H1 (cell line): ENCODE results near the gene DRAM2. TPM values are rescaled to one million over a fixed set of nuclear protein-coding genes. Genes with fewer than 3 reads are reported as not detected.

Experiments used
- CTCF ChIA-PET: fragments of 300-600 bp; sonication (Branson Sonifier 250); formaldehyde crosslinking; loops from one replicate; lab custom pipeline; 2021; ENCODE audit not compliant: partially characterized antibody; lab: Charles Lee
- POLR2A ChIA-PET: fragments of 300-600 bp; sonication (Branson Sonifier 250); formaldehyde crosslinking; loops from one replicate; lab custom pipeline; 2021; ENCODE audit warnings: inconsistent platforms; ENCODE audit not compliant: partially characterized antibody; lab: Charles Lee
- DNase-seq, 2 experiments: peaks; one replicate each; pipeline versions ENCODE4 v3.0.0 to v3.0.0-alpha.2; 2010 to 2022; ENCODE audit warnings: low spot score in 2 of 2, low read depth in 1 of 2, mixed read lengths in 1 of 2
- FAIRE-seq: peaks from 2 replicates; lab custom pipeline; 2011; peaks lifted over from hg19 to GRCh38; lab: Jason Lieb, UNC
- H2AFZ ChIP-seq: 2 replicates; pipeline ENCODE4 v1.8.1; 2012; ENCODE audit warnings: low read length, inconsistent platforms
- H2AK5ac ChIP-seq: 2 replicates; pipeline ENCODE4 v1.6.1; 2013; ENCODE audit warnings: low read depth, low read length
- H2BK120ac ChIP-seq: replicated peaks from 2 replicates; pipeline ENCODE3; 2013; ENCODE audit warnings: low read depth, low read length, inconsistent platforms
- H2BK12ac ChIP-seq: 2 replicates; pipeline ENCODE4 v1.6.1; 2013; ENCODE audit warnings: low read depth, low read length
- H2BK15ac ChIP-seq: 2 replicates; pipeline ENCODE4 v1.6.1; 2013; ENCODE audit warnings: low read length
- H2BK20ac ChIP-seq: 2 replicates; pipeline ENCODE4 v1.6.1; 2013; ENCODE audit warnings: low read length
- H2BK5ac ChIP-seq: 2 replicates; pipeline ENCODE4 v1.6.1; 2013; ENCODE audit warnings: low read depth, low read length
- H3K14ac ChIP-seq: 2 replicates; pipeline ENCODE4 v1.6.1; 2013; ENCODE audit warnings: inconsistent platforms; ENCODE audit not compliant: insufficient read length
- H3K18ac ChIP-seq: 2 replicates; pipeline ENCODE4 v1.6.1; 2013; ENCODE audit warnings: low read length; ENCODE audit errors: extremely low read depth
- H3K23ac ChIP-seq: 2 replicates; pipeline ENCODE4 v1.6.1; 2013; ENCODE audit warnings: inconsistent platforms; ENCODE audit not compliant: insufficient read length
- H3K23me2 ChIP-seq: 2 replicates; pipeline ENCODE4 v1.6.1; 2013; ENCODE audit warnings: low read depth, low read length
- H3K27ac ChIP-seq: 2 replicates; pipeline ENCODE4 v1.6.1; 2011; ENCODE audit warnings: low read depth, low read length, inconsistent platforms
- H3K27me3 ChIP-seq, 4 experiments: replicated peaks in 1 of 4; 1 replicate in 1 of 4; 2 replicates in 3 of 4; pipeline versions ENCODE4 v1.6.1 to v1.8.1; 2011 to 2013; ENCODE audit warnings: low read length in 3 of 4, mild to moderate bottlenecking in 3 of 4, inconsistent platforms in 2 of 4, mixed read lengths in 2 of 4, moderate library complexity in 1 of 4; ENCODE audit not compliant: control insufficient read depth in 3 of 4, insufficient read depth in 3 of 4; ENCODE audit errors: extremely low read depth in 1 of 4
- H3K36me3 ChIP-seq, 4 experiments: 2 replicates each; pipeline versions ENCODE4 v1.6.1 to v1.8.1; 2011 to 2013; ENCODE audit warnings: mild to moderate bottlenecking in 4 of 4, low read length in 3 of 4, moderate library complexity in 2 of 4, control low read depth in 1 of 4, inconsistent platforms in 1 of 4; ENCODE audit not compliant: insufficient read depth in 4 of 4, control insufficient read depth in 2 of 4
- H3K4ac ChIP-seq: replicated peaks from 2 replicates; pipeline ENCODE3; 2013; ENCODE audit warnings: low read length, low read depth, mixed read lengths, inconsistent platforms; ENCODE audit not compliant: insufficient read length
- H3K4me1 ChIP-seq, 4 experiments: replicated peaks in 1 of 4; 1 replicate in 1 of 4; 2 replicates in 3 of 4; pipeline versions ENCODE4 v1.6.1 to v1.8.1; 2011 to 2013; ENCODE audit warnings: low read length in 3 of 4, inconsistent platforms in 2 of 4, mixed read lengths in 1 of 4; ENCODE audit not compliant: insufficient read depth in 4 of 4, control insufficient read depth in 3 of 4
- H3K4me2 ChIP-seq, 2 experiments: 2 replicates each; pipeline versions ENCODE4 v1.6.1 to v1.8.1; 2011 to 2013; ENCODE audit warnings: low read depth in 2 of 2, low read length in 2 of 2, control low read depth in 1 of 2, inconsistent platforms in 1 of 2, mild to moderate bottlenecking in 1 of 2; ENCODE audit not compliant: insufficient read depth in 1 of 2
- H3K4me3 ChIP-seq, 4 experiments: fragments of 200-600, 300-600 bp in 1 of 4; sonication (generic), shearing (Covaris generic), sonication (Bioruptor Twin) in 1 of 4; 2 replicates each; pipeline versions ENCODE4 v1.5.1 to v1.8.1; 2011 to 2016; ENCODE audit warnings: low read length in 4 of 4, low read depth in 3 of 4, control low read depth in 2 of 4, inconsistent platforms in 2 of 4, mild to moderate bottlenecking in 2 of 4, mixed read lengths in 1 of 4, moderate library complexity in 1 of 4; ENCODE audit not compliant: insufficient read depth in 2 of 4; ENCODE audit errors: extremely low read depth in 1 of 4
- H3K56ac ChIP-seq: replicated peaks from 2 replicates; pipeline ENCODE3; 2013; ENCODE audit warnings: low read depth, mild to moderate bottlenecking, mixed read lengths, low read length, inconsistent platforms; ENCODE audit not compliant: insufficient read length
- H3K79me1 ChIP-seq: 2 replicates; pipeline ENCODE4 v1.6.1; 2013; ENCODE audit warnings: low read depth, low read length, control low read depth
- H3K79me2 ChIP-seq, 2 experiments: 2 replicates each; pipeline versions ENCODE4 v1.6.1 to v1.8.1; 2012 to 2013; ENCODE audit warnings: low read length in 2 of 2, mild to moderate bottlenecking in 2 of 2, inconsistent platforms in 1 of 2; ENCODE audit not compliant: insufficient read depth in 2 of 2, control insufficient read depth in 1 of 2
- H3K9ac ChIP-seq, 4 experiments: replicated peaks in 1 of 4; 1 replicate in 1 of 4; 2 replicates in 3 of 4; pipeline versions ENCODE4 v1.6.1 to v1.8.1; 2011 to 2013; ENCODE audit warnings: low read depth in 3 of 4, low read length in 3 of 4, control low read depth in 2 of 4, mild to moderate bottlenecking in 2 of 4, moderate library complexity in 2 of 4, inconsistent platforms in 1 of 4; ENCODE audit errors: extremely low read depth in 1 of 4
- H3K9me3 ChIP-seq, 2 experiments: 2 replicates each; pipeline versions ENCODE4 v1.6.1 to v1.8.1; 2012 to 2013; ENCODE audit warnings: mild to moderate bottlenecking in 2 of 2, moderate library complexity in 2 of 2, control low read depth in 1 of 2, inconsistent platforms in 1 of 2, low read depth in 1 of 2, low read length in 1 of 2, mixed read lengths in 1 of 2; ENCODE audit not compliant: insufficient read depth in 2 of 2
- H4K20me1 ChIP-seq, 2 experiments: replicated peaks in 1 of 2; 2 replicates each; pipeline versions ENCODE3 to v1.8.1; 2011 to 2013; ENCODE audit warnings: inconsistent platforms in 2 of 2, low read length in 2 of 2, mild to moderate bottlenecking in 1 of 2; ENCODE audit not compliant: insufficient read depth in 2 of 2, control insufficient read depth in 1 of 2
- H4K5ac ChIP-seq: 2 replicates; pipeline ENCODE4 v1.6.1; 2013; ENCODE audit warnings: low read length, low read depth, mixed read lengths, inconsistent platforms; ENCODE audit not compliant: insufficient read length
- H4K8ac ChIP-seq: 2 replicates; pipeline ENCODE4 v1.8.0; 2013; ENCODE audit warnings: mild to moderate bottlenecking, moderate library complexity, low read length, inconsistent platforms; ENCODE audit not compliant: insufficient read depth; ENCODE audit errors: extremely low read depth
- H4K91ac ChIP-seq: replicated peaks from 2 replicates; pipeline ENCODE3; 2013; ENCODE audit warnings: low read length, mixed read lengths, inconsistent platforms; ENCODE audit not compliant: insufficient read length
- BACH1 ChIP-seq: IDR thresholded peaks from 2 replicates; pipeline ENCODE4 v1.6.1; 2012; ENCODE audit warnings: low read length, improper control_type of control experiment
- CBX8 ChIP-seq: fragments of 300-800, 300-1000 bp; sonication (generic); IDR thresholded peaks from 2 replicates; pipeline ENCODE4 v1.7.1; 2016; ENCODE audit warnings: low read depth, low read length, borderline replicate concordance
- CREB1 ChIP-seq: IDR thresholded peaks from 2 replicates; pipeline ENCODE4 v1.6.1; 2012; ENCODE audit warnings: inconsistent platforms
- EGR1 ChIP-seq: IDR thresholded peaks from 2 replicates; pipeline ENCODE4 v1.6.1; 2011; ENCODE audit warnings: low read depth, low read length, borderline replicate concordance
- EZH2 ChIP-seq: fragments of 200-600 bp; sonication (generic); IDR thresholded peaks from 2 replicates; pipeline ENCODE4 v1.7.1; 2012; ENCODE audit warnings: low read depth, mild to moderate bottlenecking, moderate library complexity, low read length, inconsistent platforms; ENCODE audit not compliant: severe bottlenecking
- GABPA ChIP-seq: IDR thresholded peaks from 2 replicates; pipeline ENCODE4 v1.6.1; 2011; ENCODE audit warnings: mild to moderate bottlenecking, low read length, moderate library complexity, borderline replicate concordance; ENCODE audit not compliant: insufficient read depth
- NRF1 ChIP-seq: IDR thresholded peaks from 2 replicates; pipeline ENCODE4 v1.6.1; 2011; ENCODE audit warnings: mild to moderate bottlenecking, low read depth, low read length, improper control_type of control experiment
- POLR2A ChIP-seq, 2 experiments: IDR thresholded peaks; 1 replicate in 1 of 2; 2 replicates in 1 of 2; pipeline ENCODE4 v1.6.1; 2011; ENCODE audit warnings: low read depth in 2 of 2, low read length in 2 of 2, mild to moderate bottlenecking in 2 of 2; ENCODE audit errors: control extremely low read depth in 1 of 2
- POU5F1 ChIP-seq: IDR thresholded peaks from 2 replicates; pipeline ENCODE4 v1.6.1; 2011; ENCODE audit warnings: low read depth, mild to moderate bottlenecking, low read length, moderate library complexity
- SIN3A ChIP-seq, 2 experiments: IDR thresholded peaks in 1 of 2; conservative IDR thresholded peaks in 1 of 2; 2 replicates each; pipeline ENCODE4 v1.6.1; 2011 to 2012; ENCODE audit warnings: low read length in 2 of 2, improper control_type of control experiment in 1 of 2, low read depth in 1 of 2, mild to moderate bottlenecking in 1 of 2
- SIRT6 ChIP-seq: IDR thresholded peaks from one replicate; pipeline ENCODE4 v1.7.1; 2012; ENCODE audit warnings: low read length, inconsistent platforms
- SP1 ChIP-seq: IDR thresholded peaks from 2 replicates; pipeline ENCODE4 v1.6.1; 2011; ENCODE audit warnings: low read depth, low read length
- WGBS, 2 experiments: shearing (Covaris generic) in 1 of 2; methylation state at CpG; one replicate each; pipeline versions ENCODE4 v1.1.6 to v1.1.7; 2013 to 2015; ENCODE audit warnings: low lambda C conversion rate in 2 of 2, mixed read lengths in 2 of 2, inconsistent platforms in 1 of 2, low coverage in 1 of 2, missing lambda C conversion rate in 1 of 2; ENCODE audit not compliant: insufficient replicate concordance in 2 of 2, insufficient coverage in 1 of 2, insufficient read length in 1 of 2; ENCODE audit errors: extremely low coverage in 1 of 2, missing lambda C conversion rate in 1 of 2; 5-methylcytosine and 5-hydroxymethylcytosine counted together
- polyA plus RNA-seq, 7 experiments: library from polyadenylated mRNA; depleted of rRNA in 3 of 7; stranded (reverse) in 5 of 7; unstranded in 2 of 7; fragments of >200 nt in 5 of 7; fragments of 200-250 nt in 2 of 7; gene quantifications; 1 replicate in 5 of 7; 2 replicates in 1 of 7; 4 replicates in 1 of 7; pipeline versions ENCODE4 v1.2.1 to v1.2.3, GENCODE V29; 2011 to 2013; ENCODE audit warnings: missing spikeins in 2 of 7, mixed read lengths in 2 of 7
- total RNA-seq: library from RNA; stranded (reverse); fragmentation: NEBNext Ultra II Directional; extraction: Animal tissue kit (Norgen Biotek cat#: 25700); gene quantifications from 2 replicates; pipeline ENCODE4 v1.2.1, GENCODE V29; 2021

DRAM2 gene
- total and polyA plus RNA-seq, 2 of the 8 experiments (the other 6 are each of a cell fraction or from before 2014, with no cell fraction given): 35.2 to 68.2 TPM

DNA sequence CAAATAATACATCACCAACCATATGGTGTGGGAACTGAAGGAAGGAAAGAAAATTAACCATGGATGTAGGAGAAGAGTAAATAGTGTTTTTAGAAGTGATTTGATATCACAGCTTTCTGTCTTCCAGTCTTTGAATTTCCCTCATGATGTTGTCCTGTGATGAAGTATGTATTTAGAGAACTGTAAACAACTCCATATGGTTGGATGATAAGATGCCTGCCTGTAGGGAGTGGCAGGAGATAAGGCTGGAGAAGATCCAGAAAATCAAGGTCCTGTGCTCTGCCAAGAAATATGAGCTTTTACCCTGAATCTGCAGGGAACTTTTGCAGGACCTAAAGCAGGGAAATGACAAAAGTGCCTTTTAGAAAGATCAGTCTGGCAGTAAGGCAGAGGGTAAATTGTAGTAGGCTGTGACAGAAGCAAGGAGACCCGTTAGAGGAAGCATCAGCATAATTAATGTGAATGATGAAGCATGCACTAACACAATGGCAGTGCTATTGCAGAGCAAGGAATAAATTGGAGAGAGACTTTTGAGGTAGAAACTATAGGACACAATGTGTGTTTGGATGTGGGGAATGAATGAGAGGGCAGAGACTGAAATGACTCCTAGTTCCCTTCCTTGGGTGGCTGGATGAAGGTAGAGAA, 22.1 kb upstream of the DRAM2 start:
- FAIRE-seq: no peak
- no peaks in the 10 kb centered on the region for H3K79me1 ChIP-seq
- H2BK12ac ChIP-seq: no peak overlapping the region
- H3K4me2 ChIP-seq: no peak overlapping the region
- H3K36me3 ChIP-seq: peaks cover 0 to 10% (median 1%) of the 10 kb centered on the region in 4 experiments; a peak in 2 of 8 replicates
- no peak overlapping the region for H4K91ac ChIP-seq
- no peaks in the 10 kb centered on the region for H3K27me3 ChIP-seq
- no peak overlapping the region for H3K9ac ChIP-seq
- no peak overlapping the region for H3K18ac ChIP-seq
- H4K8ac ChIP-seq: no peak overlapping the region
- TF ChIP-seq SIRT6 (no peak), POLR2A (IDR thresholded peaks at IDR 0.05; ENCODE audit: control extremely low read depth in 1 of 2, low read depth in 2 of 2, low read length in 2 of 2) (no peak), GABPA (no peak), NRF1 (no peak), SP1 (no peak), BACH1 (no peak), POU5F1 (no peak), SIN3A (conservative IDR thresholded peaks at IDR 0.05 in 1 of 2, IDR thresholded peaks at IDR 0.05 in 1 of 2; ENCODE audit: low read depth in 1 of 2, low read length in 2 of 2) (no peak), EGR1 (no peak), EZH2 (no peak), CBX8 (no peak), CREB1 (no peak)
- H3K56ac ChIP-seq: no peak overlapping the region
- peaks cover 0 to 9% of the 10 kb centered on the region in 2 experiments; a peak in 3 of 4 replicates for H3K79me2 ChIP-seq
- H2BK5ac ChIP-seq: no peak overlapping the region
- no peak overlapping the region for H2AK5ac ChIP-seq
- POLR2A ChIA-PET: no interaction called here
- no peak for DNase-seq
- H2AFZ ChIP-seq: no peak overlapping the region
- no peak overlapping the region for H2BK20ac ChIP-seq
- no peak overlapping the region for H4K5ac ChIP-seq
- 79% methylated on average over 1 of the region's 1 CpG; no CpG with 5 or more reads in 1 of the 2 experiments for WGBS, 2 experiments
- no peak overlapping the region for H3K27ac ChIP-seq
- CTCF ChIA-PET: interaction anchor here (1.0 to 1.7 kb wide), 2 partner anchors 17 to 205 kb away, joined by 3 read pairs; no protein-coding TSS in a partner anchor
- no peak overlapping the region for H2BK15ac ChIP-seq
- no peak overlapping the region for H3K4me3 ChIP-seq
- no peak overlapping the region for H2BK120ac ChIP-seq
- H3K4me1 ChIP-seq: no peaks in the 10 kb centered on the region
- H3K14ac ChIP-seq: no peak overlapping the region
- no peak overlapping the region for H3K4ac ChIP-seq
- no peaks in the 10 kb centered on the region for H3K9me3 ChIP-seq
- peaks cover 0 to 1% of the 10 kb centered on the region in 2 experiments for H4K20me1 ChIP-seq
- no peak overlapping the region for H3K23ac ChIP-seq
- H3K23me2 ChIP-seq: no peaks in the 10 kb centered on the region
